ENCODE measurements around the gene PPP2R3C. TPM values are rescaled to one million over a fixed set of nuclear protein-coding genes. Genes with fewer than 3 reads are reported as not detected.

The PPP2R3C gene
- total RNA-seq, 2 donors from 2014 or later, result 4.3 to 20.0 TPM

DNA sequence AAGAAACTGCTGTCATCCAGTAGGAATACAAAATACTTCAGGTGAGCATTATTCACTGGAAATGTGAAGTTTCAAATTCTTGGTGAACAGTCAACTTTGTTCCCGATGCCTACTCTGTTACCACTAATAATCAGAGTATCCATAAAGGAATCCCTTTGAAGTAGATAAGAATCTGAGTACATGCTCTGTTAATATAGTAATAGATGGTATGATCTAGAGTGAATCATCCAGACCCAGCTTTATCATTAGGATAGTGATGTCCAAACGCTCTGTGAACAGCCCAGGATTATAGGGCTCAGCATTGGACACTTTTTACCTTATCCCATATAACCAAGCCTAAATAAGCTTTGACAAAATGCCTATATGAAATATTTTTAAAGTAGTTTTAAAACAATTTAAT lies 33.3 kb downstream of the PPP2R3C start:
- DNase-seq (no peak), ATAC-seq (no peak)
- Histone ChIP-seq H3K4me3 (no peak overlapping the region), H3K4me1 (no peaks in the 10 kb centered on the region), H3K36me3 (replicated peaks in 1 of 2; ENCODE audit: insufficient read depth in 1 of 2, low read depth in 2 of 2) (peaks cover 6 to 7% of the 10 kb centered on the region in 2 donors), H3K27ac (no peak overlapping the region), H3K27me3 (no peaks in the 10 kb centered on the region), H3K9me3 (no peaks in the 10 kb centered on the region)
- whole genome bisulfite sequencing, 2 donors, result 88% methylated on average over 2 of the region's 2 CpGs
- intact Hi-C loops (cut with DNase I), result no loop called here
- TF ChIP-seq POLR2A (IDR thresholded peaks at IDR 0.05), result no peak
- TF ChIP-seq, protein P1, sequence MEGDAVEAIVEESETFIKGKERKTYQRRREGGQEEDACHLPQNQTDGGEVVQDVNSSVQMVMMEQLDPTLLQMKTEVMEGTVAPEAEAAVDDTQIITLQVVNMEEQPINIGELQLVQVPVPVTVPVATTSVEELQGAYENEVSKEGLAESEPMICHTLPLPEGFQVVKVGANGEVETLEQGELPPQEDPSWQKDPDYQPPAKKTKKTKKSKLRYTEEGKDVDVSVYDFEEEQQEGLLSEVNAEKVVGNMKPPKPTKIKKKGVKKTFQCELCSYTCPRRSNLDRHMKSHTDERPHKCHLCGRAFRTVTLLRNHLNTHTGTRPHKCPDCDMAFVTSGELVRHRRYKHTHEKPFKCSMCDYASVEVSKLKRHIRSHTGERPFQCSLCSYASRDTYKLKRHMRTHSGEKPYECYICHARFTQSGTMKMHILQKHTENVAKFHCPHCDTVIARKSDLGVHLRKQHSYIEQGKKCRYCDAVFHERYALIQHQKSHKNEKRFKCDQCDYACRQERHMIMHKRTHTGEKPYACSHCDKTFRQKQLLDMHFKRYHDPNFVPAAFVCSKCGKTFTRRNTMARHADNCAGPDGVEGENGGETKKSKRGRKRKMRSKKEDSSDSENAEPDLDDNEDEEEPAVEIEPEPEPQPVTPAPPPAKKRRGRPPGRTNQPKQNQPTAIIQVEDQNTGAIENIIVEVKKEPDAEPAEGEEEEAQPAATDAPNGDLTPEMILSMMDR (IDR thresholded peaks at IDR 0.05), result no peak

DNA sequence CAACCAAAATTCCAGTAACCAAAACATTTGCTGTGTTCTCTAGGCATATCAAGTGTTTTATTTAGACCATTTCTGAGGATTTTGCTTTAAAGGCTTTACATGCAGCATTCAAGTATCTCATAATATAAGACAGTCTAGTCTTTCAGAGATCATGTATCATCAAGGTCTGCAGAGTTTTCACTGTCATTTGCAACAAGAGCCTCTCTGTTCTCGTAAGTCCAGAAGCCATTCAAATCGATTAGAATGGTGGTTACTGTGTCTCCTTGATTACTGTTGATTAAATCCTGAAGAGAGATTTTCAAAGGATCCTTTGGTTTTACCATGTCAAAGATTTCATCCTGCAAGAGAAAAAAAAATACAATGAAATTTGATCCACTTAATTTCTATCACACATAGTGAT lies 36.3 kb downstream of the PPP2R3C start:
- ATAC-seq (no peak), DNase-seq (no peak)
- no peak for TF ChIP-seq POLR2A (IDR thresholded peaks at IDR 0.05)
- TF ChIP-seq, protein P1 (IDR thresholded peaks at IDR 0.05), result no peak
- Histone ChIP-seq H3K4me1 (no peaks in the 10 kb centered on the region), H3K27ac (no peak overlapping the region), H3K9me3 (no peaks in the 10 kb centered on the region), H3K27me3 (no peaks in the 10 kb centered on the region), H3K4me3 (no peak overlapping the region), H3K36me3 (replicated peaks in 1 of 2; ENCODE audit: insufficient read depth in 1 of 2, low read depth in 2 of 2) (peaks cover 7 to 9% of the 10 kb centered on the region in 2 donors)
- WGBS, 2 donors, result 76 to 85% methylated on average over 2 of the region's 2 CpGs
- intact Hi-C loops (cut with DNase I), result no loop called here

DNA sequence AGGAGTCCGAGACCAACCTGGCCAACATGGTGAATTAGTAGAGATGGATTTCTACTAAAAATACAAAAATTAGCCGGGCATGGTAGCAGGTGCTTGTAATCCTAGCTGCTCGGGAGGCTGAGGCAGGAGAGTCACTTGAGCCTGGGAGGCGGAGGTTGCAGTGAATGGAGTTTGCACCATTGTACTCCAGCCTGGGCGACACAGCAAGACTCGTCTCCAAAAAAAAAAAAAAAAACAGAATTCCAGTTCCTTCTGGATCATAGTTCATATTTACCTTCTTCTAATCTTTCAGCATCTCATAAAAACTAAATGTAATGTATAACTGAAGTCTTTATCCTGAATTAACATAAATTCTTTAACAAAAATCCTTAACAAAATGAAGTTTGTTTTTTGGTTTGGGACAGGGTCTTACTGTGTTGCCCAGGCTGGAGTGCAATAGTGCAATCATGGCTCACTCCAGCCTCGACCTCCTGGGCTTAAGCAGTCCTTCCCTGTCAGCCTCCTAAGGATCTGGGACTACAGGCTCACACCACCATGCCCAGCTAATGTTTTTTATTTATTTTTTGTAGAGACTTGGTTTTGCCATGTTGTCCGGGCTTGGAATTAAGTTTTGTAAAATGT lies 38.1 kb downstream of the PPP2R3C start:
- intact Hi-C loops (cut with DNase I), result no loop called here
- no peak overlapping the region for H3K27ac ChIP-seq
- WGBS, 2 donors, result 92 to 95% methylated on average over 8 of the region's 8 CpGs

DNA sequence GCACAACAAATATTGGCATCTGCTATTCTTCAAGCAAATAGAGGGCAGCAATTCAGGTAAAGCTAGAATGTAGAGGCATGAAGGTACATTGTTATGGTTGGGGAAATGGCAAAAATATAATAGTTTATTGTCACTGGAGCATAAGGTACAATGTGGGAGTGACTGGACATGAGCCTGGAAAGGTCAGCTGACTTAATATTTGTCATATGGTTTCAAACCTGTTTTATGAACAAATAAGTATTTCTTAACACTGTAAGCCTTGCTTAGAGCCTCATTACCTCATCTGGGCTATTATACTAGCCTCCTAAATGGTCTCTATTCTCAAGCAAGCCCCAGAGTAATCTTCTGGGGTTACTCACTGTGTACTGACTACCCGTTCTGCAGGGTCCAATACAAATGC lies 42.0 kb downstream of the PPP2R3C start:
- intact Hi-C loops (cut with DNase I), result no loop called here
- H3K27me3 ChIP-seq, result no peaks in the 10 kb centered on the region
- H3K9me3 ChIP-seq, result no peaks in the 10 kb centered on the region
- no peaks in the 10 kb centered on the region for H3K4me1 ChIP-seq
- H3K36me3 ChIP-seq (replicated peaks in 1 of 2; ENCODE audit: insufficient read depth in 1 of 2, low read depth in 2 of 2), result peaks cover 4 to 14% of the 10 kb centered on the region in 2 donors
- WGBS, 2 donors, result 67 to 74% methylated on average over 1 of the region's 1 CpG
- DNase-seq (no peak), ATAC-seq (no peak)
- TF ChIP-seq, protein P1 (IDR thresholded peaks at IDR 0.05), result no peak
- no peak for TF ChIP-seq POLR2A (IDR thresholded peaks at IDR 0.05)
- no peak overlapping the region for H3K27ac ChIP-seq
- no peak overlapping the region for H3K4me3 ChIP-seq

More for the DNA sequence above, 38.1 kb downstream of the PPP2R3C start:
- Histone ChIP-seq H3K36me3 (replicated peaks in 1 of 2; ENCODE audit: insufficient read depth in 1 of 2, low read depth in 2 of 2) (peaks cover 7 to 15% of the 10 kb centered on the region in 2 donors), H3K4me1 (no peaks in the 10 kb centered on the region), H3K27me3 (no peaks in the 10 kb centered on the region), H3K4me3 (no peak overlapping the region), H3K9me3 (no peaks in the 10 kb centered on the region)
- ATAC-seq (no peak), DNase-seq (no peak)
- TF ChIP-seq, protein P1 (IDR thresholded peaks at IDR 0.05), result no peak
- TF ChIP-seq POLR2A (IDR thresholded peaks at IDR 0.05), result no peak

DNA sequence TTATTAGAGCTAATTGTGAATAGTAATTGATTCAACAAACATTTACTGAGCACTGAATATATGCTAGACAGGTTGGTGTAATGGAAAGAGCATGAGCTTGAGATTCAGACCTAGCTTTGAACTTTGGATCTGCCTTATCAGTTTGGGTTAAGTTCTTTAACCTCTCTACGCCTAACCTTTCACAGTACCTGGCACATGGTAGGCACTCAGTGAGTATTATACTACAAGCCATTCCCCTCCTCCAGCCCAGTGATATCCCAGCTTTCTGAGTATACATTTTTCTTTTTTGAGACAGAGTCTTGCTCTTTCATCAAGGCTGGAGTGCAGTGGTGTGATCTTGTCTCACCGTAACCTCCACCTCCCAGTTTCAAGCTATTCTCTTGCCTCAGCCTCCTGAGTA lies 43.7 kb downstream of the PPP2R3C start:
- H3K27ac ChIP-seq, result no peak overlapping the region
- WGBS, 2 donors, result 71 to 76% methylated on average over 2 of the region's 2 CpGs
- H3K4me1 ChIP-seq, result no peaks in the 10 kb centered on the region
- TF ChIP-seq, protein P1 (IDR thresholded peaks at IDR 0.05), result no peak
- no peak for TF ChIP-seq POLR2A (IDR thresholded peaks at IDR 0.05)
- intact Hi-C loops (cut with DNase I), result no loop called here
- H3K27me3 ChIP-seq, result no peaks in the 10 kb centered on the region
- peaks cover 0 to 12% of the 10 kb centered on the region in 2 donors for H3K36me3 ChIP-seq (replicated peaks in 1 of 2; ENCODE audit: insufficient read depth in 1 of 2, low read depth in 2 of 2)
- ATAC-seq (no peak), DNase-seq (no peak)
- H3K4me3 ChIP-seq, result no peak overlapping the region
- H3K9me3 ChIP-seq, result no peaks in the 10 kb centered on the region

Measured in body of pancreas (tissue), 4 donors.